GM19463 (cell line): ENCODE results near the gene SAA1.

Experiments used
- ATAC-seq: cut with Tn5 transposase; IDR thresholded peaks from one replicate; pipeline ENCODE4 v1.9.1; 2021; ENCODE audit warnings: mild to moderate bottlenecking, moderate library complexity; ENCODE audit not compliant: unreplicated experiment

Gene SAA1

DNA sequence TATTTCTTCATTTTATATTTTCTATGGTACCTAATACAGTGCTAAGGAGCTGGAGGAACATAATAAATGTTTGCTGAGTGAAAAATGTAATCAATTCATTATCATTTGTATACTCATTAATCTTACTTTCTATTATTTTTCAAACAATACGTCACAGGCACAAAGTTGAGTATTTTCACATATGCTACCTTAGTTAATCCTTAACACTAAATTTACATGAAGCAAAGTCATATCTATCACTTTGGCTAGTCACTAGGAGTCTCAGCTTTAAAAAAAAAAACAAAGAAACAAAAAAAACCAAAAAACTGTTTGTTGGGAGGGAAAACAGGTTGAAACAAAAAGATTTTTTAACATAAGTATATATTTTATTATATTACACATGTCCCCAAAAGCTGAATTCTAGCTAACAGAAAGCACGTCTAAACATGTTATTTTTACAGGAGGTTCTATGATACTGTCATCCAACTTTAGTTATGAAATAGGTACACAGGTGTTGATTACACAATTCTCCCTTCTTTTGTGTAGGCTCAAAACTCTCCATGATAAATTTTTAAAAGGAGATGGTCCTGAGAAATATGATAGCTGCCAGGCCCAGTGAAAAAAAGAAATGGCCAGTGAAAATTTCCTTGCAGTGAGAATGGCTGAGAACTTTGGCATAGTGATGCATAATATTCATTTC, 41.5 kb downstream of the SAA1 start:
- ATAC-seq: no peak

DNA sequence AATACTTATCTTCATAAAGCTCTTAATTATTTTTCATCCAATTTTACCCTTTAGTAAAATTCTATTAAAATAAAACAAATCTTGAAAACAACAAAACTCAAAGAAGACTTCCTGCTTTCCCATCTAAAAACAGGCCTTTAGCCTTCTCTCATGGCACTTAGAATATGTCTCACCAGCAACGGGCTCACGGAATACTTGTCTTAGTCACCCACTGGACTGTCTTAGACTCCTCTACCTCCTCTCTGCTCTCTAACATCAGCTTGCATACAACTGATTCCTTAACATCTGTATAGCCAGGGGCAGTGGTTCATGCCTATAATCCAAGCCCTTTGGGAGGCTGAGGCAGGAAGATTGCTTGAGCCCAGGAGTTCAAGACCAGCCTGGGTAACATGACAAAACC, 42.2 kb downstream of the SAA1 start:
- ATAC-seq: no peak

DNA sequence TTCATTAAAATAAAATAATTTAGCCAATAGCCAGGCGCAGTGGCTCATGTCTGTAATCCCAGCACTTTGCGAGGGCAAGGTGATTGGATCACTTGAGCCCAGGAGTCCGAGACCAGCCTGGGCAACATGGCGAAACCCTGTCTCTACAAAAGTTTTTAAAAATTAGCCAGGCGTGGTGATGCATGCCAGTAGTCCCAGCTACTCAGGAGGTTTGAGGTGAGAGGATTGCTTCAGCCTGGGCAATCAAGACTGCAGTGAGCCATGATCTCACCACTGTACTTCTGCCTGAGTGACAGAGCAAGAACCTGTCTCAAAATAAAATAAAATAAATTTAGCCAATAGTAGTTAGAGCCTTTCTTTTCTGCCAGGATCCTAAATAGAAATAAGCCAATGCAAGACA, 43.6 kb downstream of the SAA1 start:
- peak; percentile 65 for ATAC-seq

DNA sequence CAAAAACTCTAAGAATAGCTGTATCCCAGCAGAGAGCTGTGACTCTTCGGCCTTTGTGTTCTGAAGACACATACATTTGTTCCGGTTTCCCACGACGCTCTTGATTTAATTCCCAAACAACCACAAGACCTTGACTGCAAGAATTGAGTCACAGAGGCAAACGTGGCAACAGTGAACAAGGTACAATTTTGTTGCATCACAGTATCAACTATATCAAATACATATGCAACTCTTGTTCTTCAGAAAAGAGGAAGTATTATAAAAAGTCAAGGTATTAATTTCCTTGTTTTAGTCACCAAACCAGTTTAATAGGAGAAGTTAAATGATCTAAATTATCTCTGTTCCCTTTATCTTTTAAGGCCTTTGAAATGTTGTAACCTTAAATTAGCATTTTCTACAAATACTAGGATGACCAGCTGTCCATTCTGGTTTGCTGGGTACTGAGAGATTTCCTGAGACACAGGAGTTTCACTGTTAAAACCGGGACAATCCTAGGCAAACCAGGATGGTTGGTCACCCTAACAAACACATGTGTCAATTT, 44.8 kb downstream of the SAA1 start:
- peak; percentile 55 for ATAC-seq

DNA sequence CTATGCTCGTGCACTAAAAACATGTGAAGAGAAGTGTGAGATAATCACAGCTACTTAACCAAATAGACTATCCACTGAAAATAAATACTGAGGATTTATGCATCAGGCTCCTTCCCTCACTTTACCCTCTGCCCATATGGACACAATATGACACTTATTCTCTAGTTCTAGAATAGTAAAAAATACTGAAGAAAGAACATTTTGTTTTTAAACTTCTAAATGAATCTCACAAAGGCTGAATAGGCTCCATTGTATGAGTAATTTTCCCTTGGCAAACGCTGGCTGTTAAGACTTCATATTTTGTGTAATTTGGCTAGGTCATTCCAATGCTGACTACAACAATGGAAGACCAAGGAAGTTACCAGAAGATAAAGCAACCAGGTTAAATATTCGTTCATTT, 45.9 kb downstream of the SAA1 start:
- ATAC-seq: no peak

DNA sequence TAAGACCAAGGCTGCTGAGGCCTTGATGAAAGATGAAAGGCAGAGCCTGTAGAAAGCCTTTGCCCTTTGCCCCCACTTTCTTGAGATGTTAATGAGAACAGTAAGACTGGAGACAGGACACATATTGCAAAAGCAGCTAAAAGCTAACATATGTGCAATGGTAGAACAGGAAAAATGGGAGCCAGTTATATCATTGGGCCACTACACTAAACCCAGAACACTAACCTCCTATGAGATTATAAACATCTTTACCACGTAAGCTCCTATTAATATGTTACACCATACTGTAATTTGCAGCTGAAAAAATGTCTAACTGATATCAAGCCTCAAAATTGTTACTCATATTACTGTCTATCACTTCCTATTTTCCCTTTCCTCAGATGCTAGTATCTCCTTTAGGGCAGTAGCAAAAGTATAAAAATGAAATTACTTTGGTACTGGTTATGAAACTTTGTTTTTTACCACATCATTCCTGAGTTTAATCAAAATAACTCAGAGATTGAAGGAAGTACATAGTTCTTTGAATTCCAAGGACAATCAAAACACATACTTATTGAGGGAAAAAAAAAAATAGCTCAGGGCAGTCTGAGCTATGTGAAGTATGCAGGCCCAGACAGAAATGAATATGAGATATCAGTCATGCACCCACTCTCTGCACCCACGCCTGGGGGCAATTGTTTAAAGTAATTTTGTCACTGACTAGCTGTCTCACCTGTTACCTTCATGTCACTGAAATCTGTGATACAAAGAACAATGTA, 46.8 kb downstream of the SAA1 start:
- no peak for ATAC-seq

DNA sequence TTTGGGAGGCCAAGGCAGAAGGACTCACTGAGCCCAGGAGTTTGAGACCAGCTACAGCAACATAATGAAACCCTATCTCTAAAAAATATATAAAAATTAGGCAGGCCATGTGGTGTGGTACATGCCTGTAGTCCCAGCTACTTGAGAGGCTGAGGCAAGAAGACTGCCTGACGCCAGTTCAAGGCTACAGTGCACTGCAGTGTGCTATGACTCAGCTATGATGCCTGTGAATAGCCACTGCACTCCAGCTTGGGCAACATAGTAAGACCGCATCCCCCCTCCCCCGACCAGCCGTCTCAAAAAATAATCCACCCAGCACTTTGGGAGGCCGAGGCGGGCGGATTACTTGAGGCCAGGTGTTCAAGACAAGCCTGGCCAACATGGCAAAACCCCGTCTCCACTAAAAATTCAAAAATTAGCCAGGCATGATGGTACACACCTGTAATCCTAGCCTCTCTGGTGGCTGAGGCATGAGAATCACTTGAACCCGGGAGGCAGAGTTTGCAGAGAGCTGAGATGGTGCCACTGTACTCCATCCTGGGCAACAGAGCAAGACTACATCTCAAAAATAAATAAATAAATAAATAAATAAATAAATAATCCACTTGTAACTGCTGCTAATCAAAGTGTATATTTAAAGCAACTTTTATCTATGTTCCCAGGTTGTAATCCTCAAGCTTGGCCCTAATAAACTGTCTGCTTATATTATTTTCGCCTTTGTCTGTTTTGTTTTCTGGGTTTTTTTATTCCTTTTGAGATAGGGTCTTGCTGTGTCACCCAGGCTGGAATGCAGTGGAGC, 48.1 kb downstream of the SAA1 start:
- ATAC-seq: no peak

DNA sequence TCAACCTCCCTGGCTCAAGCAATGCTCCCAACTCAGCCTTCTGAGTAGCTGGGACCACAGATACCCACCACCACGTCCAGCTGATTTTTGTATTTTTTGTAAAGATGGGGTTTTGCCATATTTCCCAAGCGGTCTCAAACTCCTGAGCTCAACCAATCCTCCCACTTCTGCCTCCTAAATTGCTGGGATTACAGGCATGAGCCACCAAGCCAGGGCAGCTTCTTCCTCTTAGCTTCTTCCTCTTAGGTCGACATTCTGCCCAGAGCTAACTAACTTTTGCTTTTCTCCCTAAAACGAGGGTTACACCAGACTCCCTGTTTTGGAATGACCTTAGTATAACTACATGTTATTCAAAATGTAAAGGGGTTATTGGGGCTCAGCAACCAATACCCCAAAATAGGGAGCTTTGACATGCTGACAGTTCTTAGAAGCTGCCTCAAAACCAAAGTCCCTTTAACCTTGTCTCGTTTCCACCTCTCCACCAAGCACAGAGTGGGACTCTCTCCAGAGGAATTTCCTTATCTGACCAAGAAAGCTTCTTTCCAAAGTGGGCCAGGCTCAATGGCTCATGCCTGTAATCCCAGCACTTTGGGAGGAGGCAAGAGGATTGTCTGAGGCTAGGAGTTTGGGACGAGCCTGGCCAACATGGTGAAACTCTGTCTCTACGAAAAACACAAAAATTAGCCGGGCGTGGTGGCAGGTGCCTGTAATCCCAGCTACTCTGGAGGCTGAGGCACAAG, 48.9 kb downstream of the SAA1 start:
- no peak for ATAC-seq

DNA sequence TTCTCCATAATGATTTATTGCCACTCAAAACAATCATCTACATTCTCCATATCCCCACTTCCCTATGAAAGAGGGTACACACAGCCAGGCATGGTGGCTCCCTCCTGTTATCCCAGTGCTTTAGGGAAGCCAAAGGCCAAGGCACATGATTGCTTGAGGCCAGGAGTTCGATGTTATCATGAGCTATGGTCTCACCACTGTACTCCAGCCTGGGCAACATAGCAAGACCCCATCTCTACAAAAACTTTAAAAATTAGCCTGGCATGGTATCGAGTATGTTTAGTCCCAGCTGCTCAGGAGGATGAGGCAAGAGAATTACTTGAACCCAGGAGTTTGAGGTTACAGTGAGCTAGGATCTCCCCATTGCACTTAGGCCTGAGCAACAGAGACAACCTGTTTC, 49.8 kb downstream of the SAA1 start:
- no peak for ATAC-seq

DNA sequence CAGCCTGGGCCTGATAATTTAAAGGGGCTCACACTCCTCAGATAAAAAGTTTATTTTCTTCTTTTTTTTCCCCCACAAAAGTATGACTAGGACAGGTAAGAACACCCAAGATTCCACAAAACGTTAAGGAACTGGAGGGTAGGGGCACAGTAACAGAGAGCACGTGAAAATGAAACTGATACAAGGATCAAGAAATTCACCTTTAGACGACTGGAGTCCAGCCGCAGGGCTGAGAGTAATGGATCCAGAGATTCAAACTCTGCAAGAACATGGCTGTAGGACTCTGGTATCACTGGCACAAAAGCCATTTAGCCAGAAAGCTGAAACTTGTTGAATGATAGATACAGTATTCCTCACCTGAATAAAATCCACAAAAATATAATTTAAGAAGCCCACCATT, 51.5 kb downstream of the SAA1 start:
- ATAC-seq: no peak
